HG02840 (cell line): Measurements from ENCODE around the gene THAP11.
A peak's percentile ranks its signal among the peaks of the same experiment; 100 is the strongest.
"Not testable (repeated sequence)": the region's sequence is repeated elsewhere in the genome, so short reads cannot be mapped to it uniquely, and the experiment has no call there.

Experiments
- ATAC-seq: cut with Tn5 transposase; IDR thresholded peaks from one replicate; pipeline ENCODE4 v1.9.1; 2021; ENCODE audit warnings: mild to moderate bottlenecking, moderate library complexity, moderate number of reproducible peaks; ENCODE audit not compliant: unreplicated experiment, low FRiP score

The THAP11 gene

GRCh38 chr16:67860589-67861398 is 18.7 kb downstream of the THAP11 start:
- ATAC-seq: no peak

GRCh38 chr16:67861877-67862276 is 19.8 kb downstream of the THAP11 start:
- no peak for ATAC-seq

- no peak for ATAC-seq
These were observed 20.8 kb downstream of the THAP11 start for GRCh38 chr16:67862623-67863583.

- not testable (repeated sequence) for ATAC-seq
These were observed 21.9 kb downstream of the THAP11 start for GRCh38 chr16:67864044-67864443.

GRCh38 chr16:67864594-67864993 is 22.5 kb downstream of the THAP11 start:
- ATAC-seq: no peak

GRCh38 chr16:67865318-67865717 is 23.2 kb downstream of the THAP11 start:
- ATAC-seq: no peak

- no peak for ATAC-seq
These were observed 26.2 kb downstream of the THAP11 start for GRCh38 chr16:67868290-67868689.

- no peak for ATAC-seq
These were observed 27.5 kb downstream of the THAP11 start for GRCh38 chr16:67869653-67870052.

GRCh38 chr16:67871256-67871655 is 29.1 kb downstream of the THAP11 start:
- ATAC-seq: no peak

GRCh38 chr16:67872131-67872630 is 30.1 kb downstream of the THAP11 start:
- no peak for ATAC-seq

GRCh38 chr16:67872631-67873434 is 30.7 kb downstream of the THAP11 start, which contains the start of gene EDC4:
Gene EDC4, plus strand, starts transcription at chr16:67873052. Its CDS starts 210 bp downstream, at chr16:67873262.
- ATAC-seq: peak; percentile 67

- ATAC-seq: peak; percentile 7
These were observed 31.6 kb downstream of the THAP11 start for GRCh38 chr16:67873435-67874370.

- ATAC-seq: no peak
These were observed 32.3 kb downstream of the THAP11 start for GRCh38 chr16:67874372-67874771.

- ATAC-seq: no peak
These were observed 34.9 kb downstream of the THAP11 start for GRCh38 chr16:67877064-67877463.

- no peak for ATAC-seq
These were observed 36.1 kb downstream of the THAP11 start for GRCh38 chr16:67878232-67878631.

GRCh38 chr16:67878846-67879245 is 36.7 kb downstream of the THAP11 start:
- no peak for ATAC-seq

GRCh38 chr16:67879462-67879861 is 37.3 kb downstream of the THAP11 start:
- ATAC-seq: no peak

- no peak for ATAC-seq
These were observed 37.8 kb downstream of the THAP11 start for GRCh38 chr16:67879936-67880335.

GRCh38 chr16:67880584-67880983 is 38.5 kb downstream of the THAP11 start:
- ATAC-seq: no peak
